Measurements from ENCODE around the gene TMEM235.

Gene TMEM235

DNA sequence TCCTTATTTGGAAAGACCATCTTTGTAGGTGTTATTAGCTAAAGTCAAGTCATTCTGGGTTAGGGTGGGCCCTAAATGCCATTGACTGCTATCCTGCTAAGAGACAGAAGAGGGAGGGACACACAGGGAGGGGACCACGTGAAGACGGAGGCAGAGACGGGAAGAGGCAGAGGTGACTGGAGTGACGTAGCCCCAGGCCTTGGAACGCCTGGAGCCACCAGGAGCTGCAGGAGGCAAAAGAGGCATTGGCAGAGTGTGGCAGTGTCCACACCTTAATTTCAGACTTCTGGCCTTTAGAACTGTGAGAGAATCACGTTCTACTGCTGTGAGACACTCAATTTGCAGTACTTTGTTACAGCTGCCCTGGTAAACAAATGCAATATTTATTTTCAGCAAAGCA lies 31.0 kb upstream of the TMEM235 start:
- H4K20me1 ChIP-seq (ENCODE audit: insufficient read depth, low read length), result peaks cover 15% of the 10 kb centered on the region; the same call in 1 of the 2 replicates
- DNase-seq (no peak), ATAC-seq (ENCODE audit: insufficient read depth, low read depth) (no peak)
- H2AFZ ChIP-seq (ENCODE audit: low read depth, low read length), result no peak overlapping the region
- H3K79me2 ChIP-seq (ENCODE audit: insufficient read depth, low read length), result peaks cover 8% of the 10 kb centered on the region; the same call in 1 of the 2 replicates
- H3K4me2 ChIP-seq (ENCODE audit: insufficient read depth, low read length), result no peak overlapping the region
- no peaks in the 10 kb centered on the region for H3K9me3 ChIP-seq (ENCODE audit: insufficient read depth, low read length, severe bottlenecking)
- H3K27ac ChIP-seq (ENCODE audit: low read length), result no peak overlapping the region
- peaks cover 61% of the 10 kb centered on the region for H3K36me3 ChIP-seq (ENCODE audit: insufficient read depth, low read length)
- H3K4me1 ChIP-seq (ENCODE audit: insufficient read depth, low read length), result no peaks in the 10 kb centered on the region
- no peaks in the 10 kb centered on the region for H3K27me3 ChIP-seq (ENCODE audit: insufficient read depth, low read length, poor library complexity)
- H3K4me3 ChIP-seq (ENCODE audit: low read depth in 1 of 2, low read length in 2 of 2), result no peak overlapping the region
- H3K9ac ChIP-seq (ENCODE audit: low read depth, low read length), result no peak overlapping the region
- no peak for TF ChIP-seq EZH2 (IDR thresholded peaks at IDR 0.05; ENCODE audit: borderline replicate concordance, low read depth, low read length, severe bottlenecking)
- TF ChIP-seq CTCF (IDR thresholded peaks at IDR 0.05; ENCODE audit: borderline replicate concordance, extremely low read depth, low read length, poor library complexity, severe bottlenecking), result no peak

DNA sequence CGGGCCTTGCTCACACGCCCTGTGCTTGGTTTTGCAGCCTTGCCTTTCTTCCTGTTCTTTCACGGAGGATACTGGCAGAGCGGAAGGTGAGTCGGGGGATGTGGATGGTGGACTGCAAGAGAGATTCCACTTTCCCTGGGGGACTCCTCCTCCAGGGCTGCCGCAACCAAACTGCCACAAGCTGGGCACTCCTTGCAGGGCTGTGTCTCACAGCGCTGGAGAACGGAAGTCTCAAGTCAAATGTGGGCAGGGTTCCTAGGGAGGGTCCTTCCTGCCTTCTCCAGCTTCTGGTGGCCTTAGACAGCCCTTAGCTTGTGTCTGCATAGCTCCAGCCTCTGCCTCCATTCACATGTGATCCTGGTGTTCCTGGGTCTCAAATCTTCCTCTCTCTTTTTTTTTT lies 28.8 kb upstream of the TMEM235 start:
- Histone ChIP-seq H2AFZ (ENCODE audit: low read depth, low read length) (no peak overlapping the region), H3K36me3 (ENCODE audit: insufficient read depth, low read length) (peaks cover 56% of the 10 kb centered on the region), H3K79me2 (ENCODE audit: insufficient read depth, low read length) (peaks cover 4% of the 10 kb centered on the region; the same call in 1 of the 2 replicates), H4K20me1 (ENCODE audit: insufficient read depth, low read length) (peaks cover 7% of the 10 kb centered on the region; the same call in 1 of the 2 replicates), H3K4me3 (ENCODE audit: low read depth in 1 of 2, low read length in 2 of 2) (no peak overlapping the region), H3K27ac (ENCODE audit: low read length) (no peak overlapping the region), H3K4me2 (ENCODE audit: insufficient read depth, low read length) (no peak overlapping the region), H3K27me3 (ENCODE audit: insufficient read depth, low read length, poor library complexity) (no peaks in the 10 kb centered on the region), H3K4me1 (ENCODE audit: insufficient read depth, low read length) (no peaks in the 10 kb centered on the region), H3K9ac (ENCODE audit: low read depth, low read length) (no peak overlapping the region), H3K9me3 (ENCODE audit: insufficient read depth, low read length, severe bottlenecking) (no peaks in the 10 kb centered on the region)
- no peak for TF ChIP-seq CTCF (IDR thresholded peaks at IDR 0.05; ENCODE audit: borderline replicate concordance, extremely low read depth, low read length, poor library complexity, severe bottlenecking)
- TF ChIP-seq EZH2 (IDR thresholded peaks at IDR 0.05; ENCODE audit: borderline replicate concordance, low read depth, low read length, severe bottlenecking), result no peak
- DNase-seq (no peak), ATAC-seq (ENCODE audit: insufficient read depth, low read depth) (no peak)

- H2AFZ ChIP-seq (ENCODE audit: low read depth, low read length), result no peak overlapping the region
- no peak for ATAC-seq (ENCODE audit: insufficient read depth, low read depth)
- TF ChIP-seq EZH2 (IDR thresholded peaks at IDR 0.05; ENCODE audit: borderline replicate concordance, low read depth, low read length, severe bottlenecking) (no peak), CTCF (IDR thresholded peaks at IDR 0.05; ENCODE audit: borderline replicate concordance, extremely low read depth, low read length, poor library complexity, severe bottlenecking) (no peak)
These were observed 26.9 kb upstream of the TMEM235 start for GRCh38 chr17:78204387-78205123.

More at GRCh38 chr17:78204387-78205123, 26.9 kb upstream of the TMEM235 start:
- Histone ChIP-seq H4K20me1 (ENCODE audit: insufficient read depth, low read length) (peaks cover 4% of the 10 kb centered on the region; the same call in 1 of the 2 replicates), H3K4me3 (ENCODE audit: low read depth in 1 of 2, low read length in 2 of 2) (no peak overlapping the region), H3K9ac (ENCODE audit: low read depth, low read length) (no peak overlapping the region), H3K27me3 (ENCODE audit: insufficient read depth, low read length, poor library complexity) (no peaks in the 10 kb centered on the region), H3K27ac (ENCODE audit: low read length) (no peak overlapping the region), H3K36me3 (ENCODE audit: insufficient read depth, low read length) (peaks cover 44% of the 10 kb centered on the region), H3K79me2 (ENCODE audit: insufficient read depth, low read length) (no peaks in the 10 kb centered on the region), H3K4me1 (ENCODE audit: insufficient read depth, low read length) (no peaks in the 10 kb centered on the region), H3K4me2 (ENCODE audit: insufficient read depth, low read length) (no peak overlapping the region), H3K9me3 (ENCODE audit: insufficient read depth, low read length, severe bottlenecking) (no peaks in the 10 kb centered on the region)
- DNase-seq, result no peak
